Activated T-helper 17 cell treated with anti-CD3 and anti-CD28 coated beads, Interleukin-2, amount 50 U/mL, for 72 hours (primary cell): ENCODE measurements around the gene WDHD1. TPM values are rescaled to one million over a fixed set of nuclear protein-coding genes. Genes with fewer than 3 reads are reported as not detected.
A peak's percentile ranks its signal among the peaks of the same experiment; 100 is the strongest.
"Not testable (repeated sequence)": the region's sequence is repeated elsewhere in the genome, so short reads cannot be mapped to it uniquely, and the experiment has no call there.

Source experiments
- ATAC-seq: fragments of 150-1000 bp; cut with Tn5 transposase; replicated peaks from 2 replicates; pipeline ENCODE4 v1.10.0; 2021; ENCODE audit warnings: mild to moderate bottlenecking, moderate library complexity
- H3K27ac Mint-ChIP-seq: one replicate; pipeline ENCODE4 v1.8.0; 2022; ENCODE audit warnings: mixed read lengths
- H3K27me3 Mint-ChIP-seq: one replicate; pipeline ENCODE4 v1.8.0; 2022; ENCODE audit warnings: mixed read lengths
- H3K36me3 Mint-ChIP-seq: one replicate; pipeline ENCODE4 v1.8.0; 2022; ENCODE audit warnings: low read depth, mild to moderate bottlenecking, mixed read lengths
- H3K4me1 Mint-ChIP-seq: one replicate; pipeline ENCODE4 v1.8.0; 2022; ENCODE audit warnings: mixed read lengths
- H3K4me3 Mint-ChIP-seq: one replicate; pipeline ENCODE4 v1.8.0; 2022; ENCODE audit warnings: mild to moderate bottlenecking, mixed read lengths
- H3K9me3 Mint-ChIP-seq: one replicate; pipeline ENCODE4 v1.8.0; 2022; ENCODE audit warnings: mixed read lengths
- total RNA-seq, 2 donors: library from RNA; stranded (reverse); gene quantifications; one replicate each; pipeline ENCODE4 v1.2.3, GENCODE V29; 2022

The WDHD1 gene
- total RNA-seq, 2 donors from 2014 or later, result 39.9 to 60.0 TPM

GRCh38 chr14:54927551-54927950 lies 99.3 kb downstream of the WDHD1 start:
- H3K27me3 Mint-ChIP-seq, result no peaks in the 10 kb centered on the region

GRCh38 chr14:54926570-54926969 lies 100.3 kb downstream of the WDHD1 start:
- not testable (repeated sequence) for H3K27ac Mint-ChIP-seq, H3K27me3 Mint-ChIP-seq, H3K9me3 Mint-ChIP-seq, H3K36me3 Mint-ChIP-seq, H3K4me3 Mint-ChIP-seq, ATAC-seq, H3K4me1 Mint-ChIP-seq

More at GRCh38 chr14:54927551-54927950, 99.3 kb downstream of the WDHD1 start:
- H3K36me3 Mint-ChIP-seq, result no peaks in the 10 kb centered on the region
- no peaks in the 10 kb centered on the region for H3K9me3 Mint-ChIP-seq
- H3K4me1 Mint-ChIP-seq, result no peaks in the 10 kb centered on the region
- no peak overlapping the region for H3K27ac Mint-ChIP-seq
- ATAC-seq, result no peak
- H3K4me3 Mint-ChIP-seq, result no peak overlapping the region

- no peak overlapping the region for H3K4me3 Mint-ChIP-seq
- ATAC-seq, result no peak
- no peaks in the 10 kb centered on the region for H3K9me3 Mint-ChIP-seq
- no peaks in the 10 kb centered on the region for H3K27me3 Mint-ChIP-seq
- H3K4me1 Mint-ChIP-seq, result no peaks in the 10 kb centered on the region
- no peaks in the 10 kb centered on the region for H3K36me3 Mint-ChIP-seq
- no peak overlapping the region for H3K27ac Mint-ChIP-seq
Measured at GRCh38 chr14:54922598-54922997, 104.3 kb downstream of the WDHD1 start.

GRCh38 chr14:54920052-54920451 lies 106.8 kb downstream of the WDHD1 start:
- no peak overlapping the region for H3K4me3 Mint-ChIP-seq

GRCh38 chr14:54919330-54919729 lies 107.6 kb downstream of the WDHD1 start:
- H3K9me3 Mint-ChIP-seq, result no peaks in the 10 kb centered on the region
- no peaks in the 10 kb centered on the region for H3K27me3 Mint-ChIP-seq
- no peaks in the 10 kb centered on the region for H3K4me1 Mint-ChIP-seq
- no peak for ATAC-seq
- no peak overlapping the region for H3K4me3 Mint-ChIP-seq
- no peaks in the 10 kb centered on the region for H3K36me3 Mint-ChIP-seq
- H3K27ac Mint-ChIP-seq, result no peak overlapping the region

More at GRCh38 chr14:54920052-54920451, 106.8 kb downstream of the WDHD1 start:
- H3K27ac Mint-ChIP-seq, result no peak overlapping the region
- H3K4me1 Mint-ChIP-seq, result no peaks in the 10 kb centered on the region
- H3K36me3 Mint-ChIP-seq, result no peaks in the 10 kb centered on the region
- no peaks in the 10 kb centered on the region for H3K9me3 Mint-ChIP-seq
- ATAC-seq, result no peak
- no peaks in the 10 kb centered on the region for H3K27me3 Mint-ChIP-seq

GRCh38 chr14:54918427-54918826 lies 108.5 kb downstream of the WDHD1 start:
- no peaks in the 10 kb centered on the region for H3K9me3 Mint-ChIP-seq
- no peak overlapping the region for H3K4me3 Mint-ChIP-seq
- H3K27ac Mint-ChIP-seq, result no peak overlapping the region
- H3K27me3 Mint-ChIP-seq, result no peaks in the 10 kb centered on the region
- no peaks in the 10 kb centered on the region for H3K4me1 Mint-ChIP-seq
- no peak for ATAC-seq
- H3K36me3 Mint-ChIP-seq, result no peaks in the 10 kb centered on the region

- no peaks in the 10 kb centered on the region for H3K9me3 Mint-ChIP-seq
- no peak overlapping the region for H3K4me3 Mint-ChIP-seq
- no peaks in the 10 kb centered on the region for H3K4me1 Mint-ChIP-seq
- no peaks in the 10 kb centered on the region for H3K27me3 Mint-ChIP-seq
- no peak for ATAC-seq
- H3K36me3 Mint-ChIP-seq, result no peaks in the 10 kb centered on the region
- no peak overlapping the region for H3K27ac Mint-ChIP-seq
Measured at GRCh38 chr14:54916101-54916500, 110.8 kb downstream of the WDHD1 start.

- Mint-ChIP-seq H3K4me3 (no peak overlapping the region), H3K27me3 (no peaks in the 10 kb centered on the region), H3K36me3 (no peaks in the 10 kb centered on the region), H3K4me1 (peaks cover 12% of the 10 kb centered on the region), H3K9me3 (no peaks in the 10 kb centered on the region), H3K27ac (no peak overlapping the region)
- no peak for ATAC-seq
Measured at GRCh38 chr14:54909817-54910558, 116.9 kb downstream of the WDHD1 start.

- H3K4me3 Mint-ChIP-seq, H3K36me3 Mint-ChIP-seq, ATAC-seq, H3K9me3 Mint-ChIP-seq, H3K27me3 Mint-ChIP-seq, H3K27ac Mint-ChIP-seq: not testable (repeated sequence)
- peaks cover 12% of the 10 kb centered on the region for H3K4me1 Mint-ChIP-seq
Measured at GRCh38 chr14:54908973-54909372, 117.9 kb downstream of the WDHD1 start.

GRCh38 chr14:54908190-54908589 lies 118.7 kb downstream of the WDHD1 start:
- H3K4me1 Mint-ChIP-seq, result peaks cover 12% of the 10 kb centered on the region
- ATAC-seq, result peak; percentile 78
- no peaks in the 10 kb centered on the region for H3K36me3 Mint-ChIP-seq
- no peaks in the 10 kb centered on the region for H3K9me3 Mint-ChIP-seq
- peak overlapping the region; percentile 73 for H3K4me3 Mint-ChIP-seq
- H3K27ac Mint-ChIP-seq, result peak overlapping the region; percentile 81
- H3K27me3 Mint-ChIP-seq, result no peaks in the 10 kb centered on the region

GRCh38 chr14:54906075-54906474 lies 120.8 kb downstream of the WDHD1 start:
- no peak overlapping the region for H3K4me3 Mint-ChIP-seq
- peaks cover 12% of the 10 kb centered on the region for H3K4me1 Mint-ChIP-seq
- peak overlapping the region; percentile 8 for H3K27ac Mint-ChIP-seq
- no peaks in the 10 kb centered on the region for H3K9me3 Mint-ChIP-seq
- no peak for ATAC-seq
- H3K36me3 Mint-ChIP-seq, result no peaks in the 10 kb centered on the region
- H3K27me3 Mint-ChIP-seq, result no peaks in the 10 kb centered on the region

- peak within 1 kb of the TSS; percentile 73 for H3K27ac Mint-ChIP-seq
- H3K36me3 Mint-ChIP-seq, result peaks cover 5% of the 10 kb centered on the region
- peaks cover 15% of the 10 kb centered on the region for H3K4me1 Mint-ChIP-seq
- ATAC-seq, result peak; percentile 88
- H3K27me3 Mint-ChIP-seq, result no peaks in the 10 kb centered on the region
- no peaks in the 10 kb centered on the region for H3K9me3 Mint-ChIP-seq
- H3K4me3 Mint-ChIP-seq, result peak within 1 kb of the TSS; percentile 85
Measured at GRCh38 chr14:54902521-54903420, 124.1 kb downstream of the WDHD1 start, which contains the start of gene GCH1. Gene GCH1 (minus strand): TSS chr14:54902826. CDS start chr14:54902663, 163 bp downstream.

- H3K4me3 Mint-ChIP-seq, result peak overlapping the region; percentile 85
- H3K4me1 Mint-ChIP-seq, result peaks cover 10% of the 10 kb centered on the region
- peak; percentile 74 for ATAC-seq
- H3K9me3 Mint-ChIP-seq, result no peaks in the 10 kb centered on the region
- peaks cover 5% of the 10 kb centered on the region for H3K36me3 Mint-ChIP-seq
- H3K27me3 Mint-ChIP-seq, result no peaks in the 10 kb centered on the region
- no peak overlapping the region for H3K27ac Mint-ChIP-seq
Measured at GRCh38 chr14:54902143-54902520, 124.8 kb downstream of the WDHD1 start.

- peak overlapping the region; percentile 73 for H3K27ac Mint-ChIP-seq
- H3K27me3 Mint-ChIP-seq, result no peaks in the 10 kb centered on the region
- peaks cover 5% of the 10 kb centered on the region for H3K36me3 Mint-ChIP-seq
- no peak for ATAC-seq
- no peaks in the 10 kb centered on the region for H3K9me3 Mint-ChIP-seq
- H3K4me1 Mint-ChIP-seq, result peaks cover 6% of the 10 kb centered on the region
- peak overlapping the region; percentile 85 for H3K4me3 Mint-ChIP-seq
Measured at GRCh38 chr14:54901380-54902142, 125.3 kb downstream of the WDHD1 start.
